Panc1 (cell line): Measurements from ENCODE around the gene GNAI3.

Experiments
- POLR2AphosphoS5 ChIP-seq: IDR thresholded peaks from 2 replicates; pipeline ENCODE4 v1.6.1; 2012; ENCODE audit warnings: mild to moderate bottlenecking, low read depth, low read length, moderate library complexity
- TF ChIP-seq, protein P1 (sequence below): fragments of 450-650 bp; IDR thresholded peaks from 2 replicates; pipeline ENCODE4 v1.5.1; 2017; ENCODE audit warnings: mild to moderate bottlenecking

DNA sequence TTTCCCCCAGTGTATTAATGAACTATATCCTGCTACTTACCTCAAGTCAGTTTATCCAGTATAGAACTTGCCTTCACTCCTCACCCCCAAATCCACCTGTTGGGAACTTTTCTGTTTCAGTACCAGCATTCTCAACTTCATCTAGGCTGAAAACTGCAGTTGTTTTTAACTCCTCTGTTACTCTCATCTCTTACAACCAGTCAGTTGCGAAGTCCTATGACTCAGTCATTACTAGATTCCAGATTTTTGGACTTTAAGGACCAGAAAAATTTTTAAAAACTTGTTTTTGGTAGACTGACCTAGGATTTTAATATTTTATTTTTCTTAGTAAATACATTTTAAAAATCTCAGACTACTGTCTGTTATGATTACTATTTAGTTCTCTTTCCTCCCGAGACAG lies 8.1 kb downstream of the GNAI3 start:
- TF ChIP-seq, protein P1, sequence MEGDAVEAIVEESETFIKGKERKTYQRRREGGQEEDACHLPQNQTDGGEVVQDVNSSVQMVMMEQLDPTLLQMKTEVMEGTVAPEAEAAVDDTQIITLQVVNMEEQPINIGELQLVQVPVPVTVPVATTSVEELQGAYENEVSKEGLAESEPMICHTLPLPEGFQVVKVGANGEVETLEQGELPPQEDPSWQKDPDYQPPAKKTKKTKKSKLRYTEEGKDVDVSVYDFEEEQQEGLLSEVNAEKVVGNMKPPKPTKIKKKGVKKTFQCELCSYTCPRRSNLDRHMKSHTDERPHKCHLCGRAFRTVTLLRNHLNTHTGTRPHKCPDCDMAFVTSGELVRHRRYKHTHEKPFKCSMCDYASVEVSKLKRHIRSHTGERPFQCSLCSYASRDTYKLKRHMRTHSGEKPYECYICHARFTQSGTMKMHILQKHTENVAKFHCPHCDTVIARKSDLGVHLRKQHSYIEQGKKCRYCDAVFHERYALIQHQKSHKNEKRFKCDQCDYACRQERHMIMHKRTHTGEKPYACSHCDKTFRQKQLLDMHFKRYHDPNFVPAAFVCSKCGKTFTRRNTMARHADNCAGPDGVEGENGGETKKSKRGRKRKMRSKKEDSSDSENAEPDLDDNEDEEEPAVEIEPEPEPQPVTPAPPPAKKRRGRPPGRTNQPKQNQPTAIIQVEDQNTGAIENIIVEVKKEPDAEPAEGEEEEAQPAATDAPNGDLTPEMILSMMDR: no peak
- no peak for TF ChIP-seq POLR2AphosphoS5
